EL (cell line): ENCODE measurements around the gene GJB3.
A peak's percentile ranks its signal among the peaks of the same experiment; 100 is the strongest.
"Not testable (repeated sequence)": the region's sequence is repeated elsewhere in the genome, so short reads cannot be mapped to it uniquely, and the experiment has no call there.

Experiments
- DNase-seq: peaks from one replicate; pipeline ENCODE4 v3.0.0-alpha.2; 2016

The GJB3 gene

DNA sequence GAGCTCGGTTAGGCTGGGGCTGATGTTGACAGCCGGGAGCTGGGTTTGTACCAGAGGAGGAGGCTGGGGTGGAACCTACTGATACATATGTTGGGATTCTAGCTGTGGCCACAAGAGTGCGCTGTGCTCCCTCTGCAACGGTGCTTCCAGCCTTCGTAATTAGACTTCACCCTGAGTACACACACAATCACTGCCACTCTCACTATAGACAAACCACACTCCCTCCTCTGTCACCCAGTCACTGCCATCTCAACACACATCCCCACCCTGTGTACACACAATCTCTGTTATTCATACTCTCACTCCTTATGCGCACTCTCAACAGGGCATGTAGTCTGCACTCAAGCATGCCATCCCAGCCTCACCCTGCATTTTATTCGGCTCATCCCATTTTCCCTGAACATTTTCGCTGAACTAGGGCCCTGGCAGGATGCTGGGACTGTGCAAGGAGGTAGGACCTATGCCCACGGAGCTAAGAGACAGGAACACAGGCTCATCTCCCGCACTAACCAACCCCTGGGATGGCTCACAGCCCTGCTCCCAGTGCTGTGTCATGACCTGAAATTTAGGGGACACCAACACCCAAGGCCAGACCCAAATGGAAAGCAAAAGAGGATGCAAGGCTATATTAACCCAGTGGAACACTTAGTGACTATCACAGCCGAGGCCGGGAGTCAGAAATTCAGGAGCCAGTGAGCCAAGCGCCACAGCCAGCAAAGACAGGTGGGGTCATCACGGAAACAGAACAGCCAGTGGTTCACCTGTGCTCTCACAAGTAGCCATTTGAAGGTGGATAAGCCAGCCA, 5.7 kb downstream of the GJB3 start:
- peak; percentile 67 for DNase-seq

DNA sequence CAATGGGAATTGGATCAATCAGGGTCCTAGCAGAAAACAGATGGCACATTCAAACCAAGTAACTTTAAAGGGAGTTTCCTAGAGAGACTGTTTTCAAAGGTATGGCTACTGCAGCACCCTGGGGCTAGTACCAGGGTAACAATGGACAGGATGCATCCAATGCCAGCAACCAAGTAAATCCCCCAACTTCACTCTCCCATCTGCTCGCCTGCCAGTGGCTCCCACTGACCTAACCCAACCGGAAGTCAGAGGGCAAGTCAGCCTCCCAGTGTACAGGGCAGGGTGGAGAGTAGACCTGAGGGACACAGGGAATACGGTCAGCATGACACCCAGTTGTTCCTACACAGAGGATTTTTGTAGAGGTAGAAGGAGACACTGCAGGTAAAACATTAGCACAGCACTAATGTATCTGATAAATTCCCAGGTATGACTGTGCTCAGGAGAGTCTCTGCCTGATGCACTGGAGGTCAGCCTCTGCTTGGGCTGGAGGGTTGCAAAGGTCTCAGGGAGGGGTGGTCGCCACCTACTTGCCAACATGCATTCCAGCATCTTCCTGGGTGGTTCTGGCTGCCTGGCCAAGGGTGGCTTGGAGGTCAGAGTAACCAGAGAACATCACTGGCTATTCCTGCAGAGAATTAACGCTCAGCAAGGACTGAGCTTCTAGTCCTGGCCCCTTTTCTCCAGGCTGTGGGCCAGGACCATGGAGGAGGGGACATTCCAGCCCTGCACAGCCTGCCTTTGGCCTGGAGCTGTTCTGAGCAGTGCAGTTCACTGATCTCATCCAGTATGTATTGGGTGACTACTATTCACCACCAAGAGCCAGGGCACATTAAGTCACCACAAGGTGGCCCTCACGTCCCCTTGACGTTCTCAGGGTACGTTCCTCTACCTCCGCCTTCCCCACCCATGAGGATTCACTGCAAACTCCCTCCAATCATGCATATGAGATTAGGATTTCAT, 6.7 kb downstream of the GJB3 start:
- peak; percentile 49 for DNase-seq

DNA sequence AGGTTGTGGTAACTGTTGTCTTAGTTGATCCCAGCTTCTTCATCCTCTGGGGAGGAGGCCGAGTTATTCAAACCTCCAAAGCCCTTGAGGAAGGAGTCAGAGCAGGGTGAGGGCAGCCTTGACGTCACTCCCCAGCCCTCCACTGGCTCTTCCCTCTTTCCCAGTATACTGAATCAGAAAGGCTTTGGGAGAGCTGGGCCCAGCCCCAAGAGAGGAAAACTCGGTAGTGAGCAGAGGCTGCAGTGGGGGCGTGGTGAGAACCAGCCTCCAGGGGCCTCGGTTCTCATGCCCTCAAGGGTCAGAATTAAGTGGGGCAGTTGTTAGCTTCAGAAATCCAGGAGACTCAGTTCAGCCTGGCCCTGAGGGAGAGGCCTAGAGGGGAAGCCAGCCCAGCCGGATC, 10.0 kb downstream of the GJB3 start:
- no peak for DNase-seq

DNA sequence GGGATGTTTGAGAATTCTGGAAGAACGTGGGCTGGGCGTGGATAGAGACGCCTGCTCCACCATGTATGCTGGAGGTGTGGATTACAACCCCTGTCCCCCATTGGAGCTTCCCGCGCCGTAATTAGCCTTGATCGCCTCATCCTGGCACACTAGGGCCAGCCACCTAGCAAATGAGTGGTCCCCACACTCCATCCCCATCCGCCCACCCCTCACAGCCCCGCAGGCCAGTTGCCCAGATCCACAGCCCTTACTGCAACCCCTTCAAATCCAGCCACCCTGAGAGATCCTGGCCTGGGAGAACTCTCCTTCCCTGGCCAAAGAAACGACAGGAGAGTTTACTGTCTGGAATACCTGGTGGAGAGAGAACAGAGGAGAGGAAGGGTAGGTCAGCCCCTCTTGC, 11.4 kb downstream of the GJB3 start:
- no peak for DNase-seq

DNA sequence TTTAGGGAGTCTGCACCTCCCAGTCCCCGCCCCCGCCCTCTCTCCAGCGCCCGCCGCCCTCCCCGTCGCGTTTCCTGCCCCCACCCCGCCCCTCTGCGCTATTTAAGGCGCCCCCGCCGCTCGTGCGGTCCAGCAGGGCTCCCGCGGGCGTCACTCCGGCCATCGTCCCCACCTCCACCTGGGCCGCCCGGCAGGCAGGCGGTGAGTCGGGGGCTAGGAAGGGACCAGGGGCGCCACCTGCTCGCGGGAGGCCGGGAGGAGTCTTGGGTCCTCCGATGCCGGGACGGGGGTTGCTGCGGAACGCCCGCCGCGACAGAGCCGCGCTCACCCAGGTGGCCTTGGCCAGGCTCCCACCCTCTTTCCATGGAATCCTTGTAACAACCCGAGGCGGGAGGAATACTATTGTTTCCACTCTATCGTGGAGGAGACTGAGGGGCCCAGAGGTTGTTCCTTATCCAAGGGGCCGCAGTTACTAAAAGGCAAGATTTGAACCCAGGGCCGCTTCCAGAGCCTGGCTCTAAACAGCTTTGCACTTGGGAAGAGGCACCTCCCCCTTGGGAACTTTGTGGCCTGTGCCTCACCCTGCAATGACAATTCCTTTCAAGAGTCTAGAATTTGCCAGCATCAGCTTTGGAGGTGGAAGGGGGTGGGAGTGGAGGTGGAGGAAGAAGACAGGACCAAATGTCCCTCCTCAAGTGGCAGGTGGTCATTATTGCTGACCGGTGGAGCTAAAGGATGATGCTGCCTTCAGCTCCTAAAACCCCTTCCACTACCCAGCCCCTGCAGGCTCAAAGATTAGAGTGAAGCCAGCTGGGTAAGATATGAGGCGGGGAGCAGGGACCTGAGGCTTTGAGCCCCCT, 12.1 kb downstream of the GJB3 start, which contains the start of gene GJA4:
Gene GJA4 (plus strand): TSS at position 132 of the 860 bp plus-strand sequence. CDS start 1,215 bp downstream, outside the sequence.
- DNase-seq = no peak

DNA sequence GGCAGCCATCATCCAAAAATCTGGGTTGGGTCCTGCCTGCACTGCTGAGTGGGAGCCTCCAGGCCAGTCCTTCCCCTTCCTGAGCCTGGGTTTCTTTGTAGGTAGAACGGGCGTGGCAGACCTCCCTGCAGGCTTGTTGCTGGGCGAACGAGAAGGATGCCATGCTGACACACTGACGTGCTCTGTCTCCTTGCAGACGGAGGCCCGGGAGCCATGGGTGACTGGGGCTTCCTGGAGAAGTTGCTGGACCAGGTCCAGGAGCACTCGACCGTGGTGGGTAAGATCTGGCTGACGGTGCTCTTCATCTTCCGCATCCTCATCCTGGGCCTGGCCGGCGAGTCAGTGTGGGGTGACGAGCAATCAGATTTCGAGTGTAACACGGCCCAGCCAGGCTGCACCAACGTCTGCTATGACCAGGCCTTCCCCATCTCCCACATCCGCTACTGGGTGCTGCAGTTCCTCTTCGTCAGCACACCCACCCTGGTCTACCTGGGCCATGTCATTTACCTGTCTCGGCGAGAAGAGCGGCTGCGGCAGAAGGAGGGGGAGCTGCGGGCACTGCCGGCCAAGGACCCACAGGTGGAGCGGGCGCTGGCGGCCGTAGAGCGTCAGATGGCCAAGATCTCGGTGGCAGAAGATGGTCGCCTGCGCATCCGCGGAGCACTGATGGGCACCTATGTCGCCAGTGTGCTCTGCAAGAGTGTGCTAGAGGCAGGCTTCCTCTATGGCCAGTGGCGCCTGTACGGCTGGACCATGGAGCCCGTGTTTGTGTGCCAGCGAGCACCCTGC, 13.2 kb downstream of the GJB3 start:
- no peak for DNase-seq

DNA sequence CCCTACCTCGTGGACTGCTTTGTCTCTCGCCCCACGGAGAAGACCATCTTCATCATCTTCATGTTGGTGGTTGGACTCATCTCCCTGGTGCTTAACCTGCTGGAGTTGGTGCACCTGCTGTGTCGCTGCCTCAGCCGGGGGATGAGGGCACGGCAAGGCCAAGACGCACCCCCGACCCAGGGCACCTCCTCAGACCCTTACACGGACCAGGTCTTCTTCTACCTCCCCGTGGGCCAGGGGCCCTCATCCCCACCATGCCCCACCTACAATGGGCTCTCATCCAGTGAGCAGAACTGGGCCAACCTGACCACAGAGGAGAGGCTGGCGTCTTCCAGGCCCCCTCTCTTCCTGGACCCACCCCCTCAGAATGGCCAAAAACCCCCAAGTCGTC, 13.8 kb downstream of the GJB3 start:
- no peak for DNase-seq

DNA sequence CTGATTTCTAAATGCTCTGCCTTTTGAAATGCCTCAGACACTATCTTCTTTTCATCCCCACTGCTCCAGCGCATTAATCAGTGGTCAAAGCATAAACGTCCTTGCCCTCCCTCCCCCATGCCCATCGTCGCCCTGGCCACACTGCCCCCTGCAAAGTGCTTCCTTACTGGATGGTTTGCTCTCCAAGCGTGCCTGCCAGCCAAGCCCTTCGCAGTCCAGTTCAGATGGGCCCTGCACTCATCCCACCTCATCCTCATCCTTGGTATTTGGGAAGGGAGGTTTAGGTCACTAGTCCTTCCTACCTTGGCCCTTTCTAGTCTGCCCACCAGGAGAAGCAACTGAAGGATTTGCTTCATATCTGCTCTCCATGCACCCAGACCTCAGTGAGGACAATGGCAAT, 14.9 kb downstream of the GJB3 start:
- DNase-seq = no peak

DNA sequence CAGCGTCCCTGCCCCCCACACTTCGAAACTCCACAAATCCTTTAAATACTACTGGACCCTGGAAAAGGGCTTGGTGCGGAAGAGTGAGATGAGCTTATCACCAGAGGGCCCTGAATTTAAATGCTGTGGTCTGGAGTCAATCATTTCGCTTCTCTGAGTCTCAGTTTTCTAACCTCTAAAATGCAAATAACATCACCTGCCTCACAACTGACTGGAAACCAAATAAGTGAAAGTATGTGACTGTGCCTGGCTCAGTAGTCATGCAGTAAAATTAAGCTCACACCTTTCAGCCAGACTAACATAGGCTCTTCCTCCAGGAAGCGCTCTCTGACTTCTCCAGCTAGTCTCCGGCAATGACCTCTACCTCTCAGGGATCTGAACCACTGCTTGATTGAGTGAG, 16.0 kb downstream of the GJB3 start:
- DNase-seq = no peak

DNA sequence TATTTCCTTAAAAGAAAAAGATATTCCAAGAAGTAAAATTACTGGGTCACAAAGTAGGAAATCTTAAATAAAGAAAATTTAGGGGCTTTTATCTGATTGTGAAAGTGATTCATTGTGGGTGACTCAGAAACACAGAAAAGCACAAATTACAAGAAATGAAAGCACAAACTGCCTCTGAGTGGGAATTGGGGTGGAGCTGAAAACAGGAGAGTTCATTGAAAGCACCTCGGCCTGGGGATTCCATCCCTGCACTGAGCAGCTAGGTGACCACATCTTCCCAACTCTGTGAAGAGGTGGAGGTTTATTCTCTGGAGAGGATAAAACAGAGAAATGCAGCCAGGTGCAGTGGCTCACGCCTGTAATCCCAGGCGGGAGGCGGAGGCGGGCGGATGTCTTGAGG, 19.2 kb downstream of the GJB3 start:
- DNase-seq = no peak

DNA sequence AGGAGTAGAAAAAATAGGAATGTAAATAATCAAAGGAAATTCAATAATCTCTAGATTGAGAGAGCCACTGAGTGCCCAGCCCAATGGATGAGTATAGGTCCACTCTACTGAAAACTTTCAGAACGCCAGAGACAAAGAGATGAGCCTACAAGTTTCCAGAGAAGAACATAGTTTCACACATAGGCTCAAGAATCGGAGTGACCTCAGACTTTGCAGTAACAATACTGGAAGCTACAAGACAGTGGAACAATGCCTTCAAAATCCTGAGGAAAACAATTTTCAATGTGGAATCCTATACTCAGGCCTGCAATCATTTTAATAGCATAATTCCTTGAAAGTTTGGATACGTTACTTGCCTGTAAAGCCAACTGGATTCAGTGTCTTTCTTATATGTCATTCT, 22.8 kb downstream of the GJB3 start:
- no peak for DNase-seq

DNA sequence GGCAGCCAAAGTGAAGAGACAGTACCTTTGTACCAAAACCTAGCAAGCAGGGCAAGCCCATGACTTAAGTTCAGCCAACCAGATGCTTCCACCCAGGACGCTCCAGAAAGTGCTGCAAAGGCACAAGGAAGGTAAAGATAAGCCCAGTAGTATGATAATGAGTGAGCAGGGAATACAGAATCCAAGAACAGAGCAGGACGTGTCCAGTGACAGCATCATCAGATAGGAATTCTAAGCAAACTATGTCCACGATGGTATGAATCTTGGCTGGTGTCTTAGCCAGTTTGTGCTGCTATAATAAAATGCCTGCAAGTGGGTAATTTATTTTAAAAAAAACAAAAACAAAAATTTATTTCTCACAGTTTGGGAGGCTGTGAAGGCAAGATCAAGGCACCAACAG, 25.4 kb downstream of the GJB3 start:
- DNase-seq = peak; percentile 52

DNA sequence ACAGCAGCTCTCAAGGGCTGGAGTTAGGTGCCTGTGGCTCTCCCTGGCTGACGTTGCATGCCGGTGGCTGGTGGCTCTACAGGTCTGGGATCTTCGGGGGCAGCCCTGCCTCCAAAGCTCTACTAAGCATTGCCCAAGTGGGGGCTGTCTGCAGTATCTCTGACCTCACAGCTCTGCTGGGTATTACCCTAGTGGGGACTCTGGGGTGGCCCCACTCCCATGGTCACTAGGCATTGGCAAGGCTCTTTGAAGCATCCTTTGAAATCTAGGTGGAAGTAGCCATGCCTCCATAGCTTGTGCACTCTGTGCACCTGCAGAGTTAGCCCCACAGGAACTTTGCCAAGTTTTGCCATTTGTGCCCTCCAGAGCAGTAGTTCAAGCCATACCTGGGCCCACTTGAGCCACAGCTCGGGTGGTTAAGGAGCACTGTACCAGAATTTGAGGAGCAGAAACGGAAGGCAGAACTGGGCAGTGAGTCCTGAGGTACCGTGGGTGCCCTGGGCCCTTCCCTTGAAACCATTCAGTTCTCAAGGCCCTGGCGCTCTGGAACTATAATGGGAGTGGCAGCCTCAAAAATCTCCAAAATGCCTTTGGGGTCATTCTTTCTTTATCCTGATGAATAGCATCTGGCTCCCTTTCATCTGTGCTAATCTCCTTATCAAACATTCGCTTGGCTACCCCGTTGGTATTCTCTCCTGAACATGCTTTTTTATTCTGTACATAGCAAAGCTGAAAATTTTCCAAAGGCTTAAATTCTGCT, 27.2 kb downstream of the GJB3 start:
- no peak for DNase-seq

DNA sequence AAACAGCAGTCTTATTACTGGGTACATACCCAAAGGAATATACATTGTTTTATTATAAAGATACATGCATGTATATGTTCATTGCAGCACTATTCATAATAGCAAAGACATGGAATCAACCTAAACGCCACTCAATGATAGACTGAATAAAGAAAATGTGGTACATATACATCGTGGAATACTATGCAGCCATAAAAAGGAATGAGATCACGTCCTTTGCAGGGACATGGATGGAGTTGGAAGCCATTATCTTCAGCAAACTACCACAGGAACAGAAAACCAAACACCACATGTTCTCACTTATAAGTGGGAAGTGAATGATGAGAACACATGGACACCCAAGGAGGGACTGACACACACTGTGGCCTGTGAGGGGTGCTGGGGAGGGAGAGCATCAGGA, 29.8 kb downstream of the GJB3 start:
- not testable (repeated sequence) for DNase-seq

DNA sequence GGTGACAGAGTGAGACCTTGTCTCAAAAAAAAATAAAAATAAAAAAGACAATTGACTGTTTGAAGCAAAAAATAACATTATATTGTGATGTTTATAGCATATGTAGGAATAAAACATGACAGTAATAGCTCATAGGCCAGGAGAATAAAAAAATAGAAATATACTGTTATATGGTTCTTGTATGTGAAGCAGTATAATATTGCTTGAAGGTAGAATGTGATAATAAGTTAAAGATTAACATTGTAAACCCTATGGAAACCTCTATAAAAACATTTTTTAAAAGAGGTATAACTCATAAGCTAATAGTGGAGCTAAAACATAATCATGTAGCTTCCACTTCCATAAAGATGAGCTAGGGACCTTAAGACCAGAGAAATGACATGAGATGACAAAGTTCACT, 35.3 kb downstream of the GJB3 start:
- DNase-seq = no peak

DNA sequence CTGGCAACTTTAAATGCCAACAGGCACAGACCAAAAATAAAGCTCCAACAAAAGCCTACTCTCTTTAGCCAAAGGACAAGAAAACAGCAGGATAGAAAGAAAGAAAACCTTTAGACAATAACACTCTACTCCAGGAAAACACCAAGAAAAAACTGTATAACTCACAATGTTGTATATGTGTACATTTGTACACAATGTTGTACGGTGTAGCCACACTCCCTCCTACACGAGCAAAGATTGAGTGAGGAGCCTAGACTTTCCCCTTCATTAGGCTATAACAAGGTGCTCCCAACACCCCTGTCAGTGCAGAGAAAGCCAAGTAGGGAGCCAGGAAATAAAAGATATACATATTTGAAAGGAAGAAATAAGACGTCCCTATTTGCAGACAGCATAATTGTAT, 35.8 kb downstream of the GJB3 start:
- no peak for DNase-seq

DNA sequence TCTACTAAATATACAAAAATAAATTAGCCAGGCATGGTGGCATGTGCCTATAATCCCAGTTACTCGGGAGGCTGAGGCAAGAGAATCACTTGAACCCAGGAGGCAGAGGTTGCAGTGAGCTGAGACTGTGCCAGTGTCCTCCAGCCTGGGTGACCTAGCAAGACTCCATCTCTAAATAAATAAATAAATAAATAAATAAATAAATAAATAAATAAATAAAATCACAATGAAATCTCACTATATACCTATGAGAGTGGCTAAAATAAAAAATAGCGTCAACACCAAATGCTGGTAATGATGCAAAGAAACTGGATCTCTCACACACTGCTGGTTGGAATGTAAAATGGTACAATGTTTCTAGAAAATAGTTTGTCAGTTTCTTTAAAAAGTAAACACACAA, 37.8 kb downstream of the GJB3 start:
- DNase-seq = not testable (repeated sequence)

DNA sequence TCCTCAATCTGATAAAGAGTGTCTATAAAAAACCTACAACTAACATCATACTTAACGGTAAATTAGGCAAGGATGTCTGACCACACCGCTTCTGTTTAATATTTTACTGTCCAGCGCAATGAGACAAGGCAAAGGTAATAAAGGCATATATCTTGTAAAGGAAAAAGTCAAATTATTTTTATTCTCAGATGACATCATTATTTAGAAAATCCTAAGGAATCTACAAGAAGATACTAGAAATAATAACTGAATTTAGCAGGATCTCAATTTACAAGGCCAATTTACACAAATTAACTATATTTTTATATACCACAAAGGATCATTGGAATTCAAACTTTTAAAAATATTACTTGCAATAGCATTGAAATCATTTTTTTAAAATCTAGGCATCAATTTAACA, 41.2 kb downstream of the GJB3 start:
- DNase-seq = no peak

DNA sequence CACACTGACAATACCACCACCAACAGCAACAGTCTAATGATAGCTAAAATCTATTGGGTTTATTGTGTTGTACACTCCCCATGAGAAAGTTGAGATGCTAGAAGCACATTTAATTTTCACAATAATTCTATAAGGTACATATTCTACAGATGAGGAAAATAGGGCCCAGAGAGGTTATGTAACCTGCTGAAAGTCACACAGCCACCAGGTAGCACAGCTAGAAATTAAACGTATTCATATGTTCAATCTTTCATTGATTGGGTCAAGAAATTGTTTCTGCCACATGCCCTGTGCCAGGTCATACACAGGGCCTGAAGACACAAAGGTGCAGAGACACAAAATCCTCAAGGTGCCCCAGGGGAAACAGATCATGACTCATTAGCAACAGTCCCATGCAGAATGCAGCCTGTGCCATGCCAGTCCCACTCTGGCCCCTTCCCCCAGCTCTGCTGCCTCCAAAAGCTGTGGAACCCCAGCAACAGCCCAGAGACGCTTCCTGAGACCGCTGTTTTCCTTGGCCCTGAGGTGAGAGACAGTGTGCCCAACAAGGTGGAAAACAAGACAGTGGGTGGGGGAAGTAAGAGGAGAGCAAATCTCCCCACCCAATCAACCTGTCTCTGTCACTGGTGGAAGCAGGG, 43.9 kb downstream of the GJB3 start:
- no peak for DNase-seq

DNA sequence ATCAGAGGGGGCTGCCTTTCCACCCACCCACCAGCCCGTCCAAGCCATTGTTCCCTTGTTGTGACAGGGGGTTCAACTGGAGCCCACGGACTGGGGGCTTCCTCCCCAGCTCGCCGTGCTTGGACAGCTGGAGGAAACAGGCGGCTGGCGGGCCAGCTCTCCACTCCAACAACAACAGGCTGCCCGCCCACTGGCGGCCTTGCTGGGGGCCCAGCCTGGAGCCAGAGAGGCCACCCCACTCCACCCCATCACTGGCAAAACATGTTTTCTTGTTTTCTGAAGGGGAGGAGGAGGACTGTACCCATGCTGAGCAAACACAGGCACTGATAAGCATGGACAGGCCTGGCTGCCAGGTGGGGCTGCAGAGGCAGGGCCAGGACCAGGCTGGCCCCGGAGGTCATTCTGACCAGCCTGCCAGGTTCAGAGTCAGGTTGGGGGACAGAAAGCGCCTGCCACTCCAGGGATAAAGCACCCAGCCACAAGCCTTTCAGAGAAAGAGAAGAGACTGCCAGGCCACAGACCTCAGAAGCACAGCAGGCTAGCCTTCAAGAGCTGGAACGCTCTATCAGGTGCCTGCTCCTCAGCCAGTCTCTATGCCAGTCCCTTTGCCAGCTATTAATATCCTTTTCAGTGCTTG, 44.6 kb downstream of the GJB3 start:
- no peak for DNase-seq
